GM04504 (cell line): Measurements from ENCODE around the gene PLAAT4.
"Not testable (repeated sequence)": the region's sequence is repeated elsewhere in the genome, so short reads cannot be mapped to it uniquely, and the experiment has no call there.

Source experiments
- DNase-seq: peaks from one replicate; pipeline ENCODE4 v3.0.0-alpha.2; 2012; ENCODE audit warnings: low read depth

Gene PLAAT4

GRCh38 chr11:63573881-63574855 is 37.6 kb downstream of the PLAAT4 start:
- peak; percentile 28 for DNase-seq

- no peak for DNase-seq
Observed at GRCh38 chr11:63574856-63575602, 38.4 kb downstream of the PLAAT4 start.

- DNase-seq: not testable (repeated sequence)
Observed at GRCh38 chr11:63578882-63579281, 42.3 kb downstream of the PLAAT4 start.

GRCh38 chr11:63581224-63581623 is 44.6 kb downstream of the PLAAT4 start:
- DNase-seq: not testable (repeated sequence)

- DNase-seq: no peak
Observed at GRCh38 chr11:63583357-63583677, 46.7 kb downstream of the PLAAT4 start.

- no peak for DNase-seq
Observed at GRCh38 chr11:63586451-63587166, 50.0 kb downstream of the PLAAT4 start.

- no peak for DNase-seq
Observed at GRCh38 chr11:63589000-63589399, 52.4 kb downstream of the PLAAT4 start.

GRCh38 chr11:63590024-63590788 is 53.6 kb downstream of the PLAAT4 start:
- DNase-seq: no peak

- DNase-seq: no peak
Observed at GRCh38 chr11:63592975-63593395, 56.4 kb downstream of the PLAAT4 start.

GRCh38 chr11:63595296-63595695 is 58.7 kb downstream of the PLAAT4 start:
- DNase-seq: no peak
